Ramos (cell line): ENCODE data around the gene BTBD19.

Source experiments
- in situ Hi-C: fragments of 300-500 bp; cut with MboI; formaldehyde crosslinking; loops from one replicate; pipeline ENCODE4 v1.14.3; 2022; ENCODE audit warnings: low sequenced_read_pairs; ENCODE audit not compliant: unreplicated experiment

BTBD19 gene

DNA sequence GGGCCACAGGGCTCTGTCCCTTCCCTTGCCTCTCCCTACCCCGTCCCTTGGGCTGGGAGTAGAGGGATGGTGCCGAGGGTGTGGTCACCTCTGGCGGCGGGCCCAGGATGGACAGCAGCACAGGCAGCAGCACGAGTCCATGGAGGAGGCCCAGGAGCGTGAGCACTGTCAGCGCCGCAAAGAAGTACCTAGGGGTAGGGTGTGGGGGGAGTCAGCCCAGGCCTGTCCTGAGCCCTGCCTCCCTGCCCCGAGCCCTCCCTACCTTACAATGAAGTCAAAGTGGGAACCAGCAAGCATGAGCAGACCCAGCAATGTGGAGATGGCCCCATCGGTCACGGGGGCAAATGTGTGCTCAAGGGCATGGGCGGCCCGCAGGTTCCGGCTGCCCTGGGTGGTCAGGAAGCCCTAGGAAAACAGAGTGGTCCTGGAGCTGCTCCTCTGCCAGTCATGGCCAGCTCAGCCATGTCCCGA is 14.7 kb downstream of the BTBD19 start:
- in situ Hi-C loops = loop anchor here (25.0 kb wide), 1 partner anchor 689 kb away; the partner anchor contains the start of genes CCDC163, MMACHC and PRDX1

DNA sequence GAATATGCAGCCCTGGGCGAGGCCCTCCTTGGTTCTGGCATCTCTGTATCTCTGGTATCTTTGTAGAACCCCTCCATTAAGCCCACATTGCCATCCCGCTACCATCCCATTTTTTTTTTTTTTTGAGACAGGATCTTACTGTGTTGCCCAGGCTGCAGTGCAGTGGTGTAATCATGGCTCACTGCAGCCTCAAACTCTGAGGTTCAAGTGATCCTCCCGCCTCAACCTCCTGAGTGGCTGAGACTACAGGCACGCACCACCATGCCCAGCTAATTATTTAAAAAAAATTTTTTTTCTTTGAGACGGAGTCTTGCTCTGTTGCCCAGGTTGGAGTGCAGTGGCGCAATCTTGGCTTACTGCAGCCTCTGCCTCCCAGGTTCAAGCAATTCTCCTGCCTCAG is 16.1 kb downstream of the BTBD19 start:
- in situ Hi-C loops = loop anchor here (25.0 kb wide), 1 partner anchor 688 kb away; the partner anchor contains the start of genes CCDC163, MMACHC and PRDX1

DNA sequence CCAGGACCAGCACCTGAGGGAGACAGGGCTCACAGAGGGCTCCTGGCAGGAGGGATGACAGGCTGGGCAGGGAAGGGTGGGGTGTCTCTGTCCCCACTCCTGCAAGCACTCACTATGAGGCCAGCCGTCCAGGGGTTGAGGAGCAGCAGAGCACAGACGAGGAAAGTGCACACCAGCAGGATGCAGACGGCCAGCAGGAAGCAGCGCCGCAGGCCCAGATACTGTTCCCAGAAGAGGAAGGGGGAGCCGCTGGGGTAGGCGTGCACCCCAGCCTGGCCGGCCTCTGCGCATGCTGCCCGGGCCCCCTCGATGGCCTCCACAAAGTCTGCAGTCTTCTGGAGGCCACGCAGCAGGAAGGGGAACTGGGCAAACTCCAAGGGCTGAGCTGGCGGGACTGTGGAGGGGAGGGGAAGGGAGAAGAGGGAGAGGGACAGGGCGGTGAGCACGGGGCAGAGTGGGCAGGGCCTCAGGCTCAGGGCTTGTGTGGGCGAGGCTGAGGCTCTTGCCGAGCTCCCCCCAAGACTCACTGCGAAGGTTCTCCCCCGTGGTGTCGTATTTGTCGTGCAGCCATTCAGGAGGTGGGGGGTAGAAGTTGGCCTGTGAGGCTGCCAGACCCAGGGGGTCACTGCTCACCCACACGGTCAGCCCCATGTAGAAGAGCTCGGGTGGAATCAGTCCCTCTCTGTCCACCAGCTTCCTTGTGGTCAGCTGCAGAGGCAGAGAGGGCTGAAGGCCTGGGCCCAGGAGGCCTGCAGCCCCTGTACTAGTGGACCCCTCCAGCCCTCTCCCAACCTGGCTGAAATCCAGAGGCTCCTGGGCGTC is 18.3 kb downstream of the BTBD19 start:
- in situ Hi-C loops = no loop called here

- in situ Hi-C loops = no loop called here
Measured at GRCh38 chr1:44827197-44828002, 19.1 kb downstream of the BTBD19 start.

- in situ Hi-C loops = no loop called here
Measured at GRCh38 chr1:44828003-44828651, 19.8 kb downstream of the BTBD19 start.

- in situ Hi-C loops = no loop called here
Measured at GRCh38 chr1:44828841-44829440, 20.6 kb downstream of the BTBD19 start.

GRCh38 chr1:44829506-44830384 is 21.4 kb downstream of the BTBD19 start:
- in situ Hi-C loops = loop anchor here (10.0 kb wide), 1 partner anchor 465 kb away; no protein-coding TSS in a partner anchor

- in situ Hi-C loops = loop anchor here (10.0 kb wide), 1 partner anchor 464 kb away; no protein-coding TSS in a partner anchor
Measured at GRCh38 chr1:44830900-44831304, 22.6 kb downstream of the BTBD19 start.

DNA sequence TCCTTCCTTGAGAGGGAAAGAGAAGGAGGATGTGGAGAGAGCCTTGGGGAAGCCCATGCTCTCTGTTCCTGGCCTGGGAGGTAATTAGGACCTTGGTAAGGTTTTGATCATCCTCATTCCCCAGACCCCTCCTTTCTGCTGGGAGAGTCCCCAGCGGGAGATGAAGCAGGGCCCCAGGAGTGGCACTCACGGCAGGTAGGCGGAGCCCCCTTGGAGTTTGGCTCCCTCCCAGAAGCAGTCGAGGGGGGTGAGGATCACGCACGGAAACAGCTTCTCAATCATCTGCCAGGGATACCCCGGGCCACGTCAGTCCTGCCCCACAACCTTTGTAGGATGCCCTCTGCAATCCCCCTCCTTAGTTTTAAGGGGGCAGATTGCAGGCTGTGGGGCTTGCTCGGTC is 23.2 kb downstream of the BTBD19 start:
- in situ Hi-C loops = loop anchor here (10.0 kb wide), 1 partner anchor 463 kb away; no protein-coding TSS in a partner anchor

GRCh38 chr1:44832056-44832705 is 23.9 kb downstream of the BTBD19 start:
- in situ Hi-C loops = loop anchor here (10.0 kb wide), 1 partner anchor 463 kb away; no protein-coding TSS in a partner anchor

DNA sequence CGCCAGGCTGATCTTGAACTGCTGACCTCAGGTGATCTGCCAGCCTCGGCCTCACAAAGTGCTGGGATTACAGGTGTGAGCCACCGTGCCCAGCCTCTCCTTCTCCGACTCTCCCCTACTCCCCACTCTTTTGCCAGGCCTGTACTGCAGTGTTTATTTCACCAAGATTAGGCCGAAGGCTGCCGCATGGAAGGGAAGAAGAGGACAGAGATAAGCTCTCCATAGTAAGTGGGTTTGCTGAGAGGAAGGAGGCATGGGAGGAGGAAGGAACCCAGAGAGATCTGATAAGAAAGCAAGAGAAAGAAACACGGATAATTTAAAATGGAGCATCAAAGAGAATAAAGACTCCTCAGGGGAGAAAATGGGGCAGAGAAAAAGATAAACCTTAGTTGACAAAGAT is 26.0 kb downstream of the BTBD19 start:
- in situ Hi-C loops = loop anchor here (10.0 kb wide), 1 partner anchor 460 kb away; no protein-coding TSS in a partner anchor

DNA sequence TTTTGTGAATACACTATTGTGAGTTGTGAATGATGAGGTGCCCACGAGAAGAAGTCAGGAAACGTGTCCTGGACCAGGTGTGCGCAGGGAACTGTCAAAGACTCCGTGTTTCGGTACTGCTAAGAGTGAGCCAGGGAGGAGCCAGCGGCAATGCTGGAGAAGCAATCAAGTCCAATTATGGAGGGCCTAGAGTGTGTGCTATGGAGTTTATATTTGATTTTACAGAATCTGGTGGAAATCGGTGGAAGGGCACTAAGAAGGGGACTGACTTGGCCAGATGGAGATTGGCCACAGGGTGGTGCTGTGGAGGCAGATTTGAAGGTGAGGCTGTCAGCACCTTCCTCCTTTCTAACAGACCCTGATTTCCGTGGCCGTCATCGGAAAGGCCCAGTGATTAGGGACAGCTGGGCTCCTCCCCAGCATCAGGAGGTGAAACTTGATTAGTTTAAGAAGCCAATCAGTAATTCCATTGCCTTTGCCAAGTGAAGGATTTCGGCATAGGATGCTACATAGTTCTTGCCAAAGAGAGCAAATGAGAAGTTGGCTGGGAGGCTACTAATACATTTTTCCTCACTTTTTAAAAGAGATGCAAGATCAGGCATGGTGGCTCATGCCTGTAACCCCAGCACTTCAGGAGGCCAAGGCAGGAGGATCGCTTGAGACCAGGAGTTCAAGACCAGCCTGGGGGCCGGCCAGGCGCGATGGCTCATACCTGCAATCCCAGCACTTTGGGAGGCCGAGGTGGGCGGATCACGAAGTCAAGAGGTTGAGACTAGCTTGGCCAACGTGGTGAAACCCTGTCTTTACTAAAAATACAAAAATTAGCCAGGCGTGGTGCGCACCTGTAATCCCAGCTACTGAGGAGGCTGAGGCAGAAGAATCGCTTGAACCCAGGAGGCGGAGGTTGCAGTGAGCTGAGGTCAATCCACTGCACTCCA is 27.7 kb downstream of the BTBD19 start:
- in situ Hi-C loops = loop anchor here (10.0 kb wide), 1 partner anchor 459 kb away; no protein-coding TSS in a partner anchor

DNA sequence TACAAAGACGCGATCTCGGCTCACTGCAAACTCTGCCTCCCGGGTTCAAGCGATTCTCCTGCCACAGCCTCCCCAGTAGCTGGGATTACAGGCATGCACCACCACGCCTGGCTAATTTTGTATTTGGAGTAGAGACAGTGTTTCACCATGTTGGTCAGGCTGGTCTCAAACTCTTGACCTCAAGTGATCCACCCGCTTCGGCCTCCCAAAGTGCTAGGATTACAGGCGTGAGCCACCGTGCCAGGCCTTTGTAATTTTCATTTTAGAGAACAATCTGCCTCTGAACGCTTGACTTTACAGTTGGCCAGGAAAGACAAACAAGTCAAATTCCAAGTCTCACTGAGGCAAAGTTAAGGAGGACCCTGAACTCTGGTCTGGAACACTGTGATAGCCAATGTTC is 30.0 kb downstream of the BTBD19 start:
- in situ Hi-C loops = loop anchor here (10.0 kb wide), 1 partner anchor 457 kb away; no protein-coding TSS in a partner anchor

DNA sequence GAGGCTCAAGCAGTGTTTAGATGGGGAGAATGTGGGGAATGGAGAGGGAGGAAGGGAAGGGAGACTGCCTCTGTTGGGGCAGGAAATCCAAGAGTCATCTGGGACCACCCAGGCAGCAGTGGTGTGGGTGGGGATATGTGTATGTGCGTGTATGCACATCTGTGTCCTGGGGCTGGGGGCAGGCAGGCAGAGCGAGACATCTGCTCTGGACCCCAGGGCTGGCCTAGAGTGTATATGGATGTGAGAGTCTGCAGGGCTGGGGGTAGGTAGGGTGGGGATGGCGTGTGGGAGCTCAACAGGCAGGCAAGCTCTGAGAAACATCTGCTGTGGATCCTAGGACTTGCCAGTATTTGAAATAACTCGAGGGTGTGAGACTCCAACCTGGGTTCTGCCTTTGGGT is 31.3 kb downstream of the BTBD19 start:
- in situ Hi-C loops = loop anchor here (10.0 kb wide), 1 partner anchor 455 kb away; no protein-coding TSS in a partner anchor

GRCh38 chr1:44842486-44842861 is 34.2 kb downstream of the BTBD19 start:
- in situ Hi-C loops = no loop called here

DNA sequence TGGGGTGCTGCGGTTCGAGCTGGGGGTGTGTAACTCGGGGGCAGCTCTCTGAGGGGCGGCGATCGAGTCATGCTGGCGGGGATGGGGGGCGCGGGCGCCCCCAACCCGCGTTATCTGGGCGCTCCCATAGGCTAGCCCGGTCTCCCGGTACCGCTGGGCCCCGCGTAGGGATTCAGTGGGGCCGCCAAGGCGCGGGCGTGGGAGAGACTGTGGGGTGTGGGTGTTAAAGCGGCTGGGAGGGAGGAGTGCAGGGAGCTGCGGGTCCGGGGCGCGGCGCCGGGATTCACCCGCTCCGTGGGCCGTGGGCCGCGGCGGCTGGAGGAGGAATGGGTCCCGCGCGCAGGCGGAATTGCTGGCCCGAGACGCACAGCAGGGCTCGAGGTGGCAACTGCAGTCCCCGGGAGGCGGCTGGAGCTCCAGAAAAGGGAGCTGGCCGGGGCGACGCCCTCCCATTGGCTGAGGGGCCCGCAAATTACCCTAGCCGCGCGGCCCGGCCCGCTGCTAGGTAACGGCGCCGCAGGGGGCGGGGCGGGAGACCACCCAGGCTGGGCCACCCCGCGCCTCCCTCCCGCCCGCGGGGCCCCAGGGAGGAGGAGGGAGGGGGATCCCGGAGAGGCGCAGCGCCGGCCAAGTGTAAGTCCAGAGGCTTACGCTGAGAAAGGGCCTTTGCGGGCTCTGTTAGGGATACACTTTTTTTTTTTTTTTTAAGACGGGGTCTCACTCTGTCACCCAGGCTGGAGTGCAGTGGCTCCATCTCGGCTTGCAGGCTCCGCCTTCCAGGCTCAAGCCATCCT is 34.7 kb downstream of the BTBD19 start, which contains the start of gene PTCH2:
Gene PTCH2 (minus strand): TSS at position 392 of the 794 bp plus-strand sequence. CDS start 321 bp downstream, at position 71.
- in situ Hi-C loops = no loop called here
